GM03348 (cell line): ENCODE results near the gene CIC.
"Not testable (repeated sequence)": the region's sequence is repeated elsewhere in the genome, so short reads cannot be mapped to it uniquely, and the experiment has no call there.

ENCODE experiments used
- DNase-seq: peaks from one replicate; pipeline ENCODE4 v3.0.0; 2012; ENCODE audit warnings: low spot score

Gene CIC

DNA sequence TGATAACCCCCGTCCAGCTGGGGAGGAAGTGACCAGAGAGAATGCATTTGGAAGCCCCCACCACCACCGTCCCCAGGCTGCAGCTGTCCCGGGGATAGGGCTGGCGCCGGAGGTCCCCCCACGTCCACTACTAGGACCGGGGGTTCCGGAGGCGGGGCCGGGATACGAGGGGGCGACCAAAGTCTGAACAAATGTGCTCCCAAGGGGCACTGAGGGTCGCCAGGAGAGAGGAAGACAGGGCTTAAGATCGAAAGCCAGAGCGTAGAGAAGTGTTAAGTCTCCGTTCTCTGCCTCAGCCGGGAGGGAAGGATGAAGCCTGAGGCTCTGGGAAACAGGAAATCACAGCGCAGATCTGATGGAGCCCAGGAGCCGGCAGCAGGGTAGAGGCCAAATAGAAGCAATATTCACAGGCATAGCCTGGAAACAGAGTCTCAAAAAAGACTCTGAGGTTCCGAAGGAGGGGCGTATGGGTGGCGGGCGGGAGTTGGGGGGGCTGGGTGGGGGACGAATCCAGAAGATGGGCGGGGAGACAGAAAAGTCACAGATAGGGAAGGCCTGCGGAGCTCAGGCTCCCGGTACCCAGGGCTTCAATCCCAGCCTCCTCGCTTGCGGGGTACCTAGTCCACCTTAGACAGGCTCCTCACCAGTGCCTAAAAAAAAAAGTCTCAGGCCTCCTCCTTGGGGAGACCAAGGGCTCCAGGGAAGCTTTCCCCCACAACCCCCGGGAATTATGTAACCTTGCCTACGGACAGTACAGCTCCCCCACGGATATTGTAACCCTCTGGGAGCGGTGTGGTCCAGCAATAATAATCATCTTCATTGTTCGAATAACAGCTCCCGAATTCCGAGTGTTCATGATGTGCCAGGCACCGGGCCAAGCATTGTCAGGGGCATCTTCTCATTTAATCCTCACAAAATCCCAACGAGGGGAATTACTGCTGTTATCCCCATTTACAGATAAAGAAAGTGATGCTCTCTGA is 13.0 kb upstream of the CIC start:
- peak; percentile 32 for DNase-seq

DNA sequence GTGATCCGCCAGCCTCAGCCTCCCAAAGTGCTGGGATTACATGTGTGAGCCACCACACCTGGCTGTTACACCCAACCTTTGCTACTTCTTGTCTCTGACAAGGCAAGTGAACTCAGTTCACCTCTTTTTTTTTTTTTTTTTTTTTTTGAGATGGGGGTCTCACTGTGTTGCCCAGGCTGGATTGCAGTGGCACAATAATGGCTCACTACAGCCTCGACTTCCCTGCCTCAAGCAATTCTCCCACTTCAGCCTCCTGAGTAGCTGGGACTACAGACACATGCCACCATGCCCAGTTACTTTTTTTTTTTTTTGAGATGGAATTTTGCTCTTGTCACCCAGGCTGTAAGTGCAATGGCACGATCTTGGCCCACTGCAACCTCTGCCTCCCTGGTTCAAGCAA is 11.2 kb upstream of the CIC start:
- not testable (repeated sequence) for DNase-seq

- no peak for DNase-seq
Measured at GRCh38 chr19:42261763-42262162, 7.3 kb upstream of the CIC start.

DNA sequence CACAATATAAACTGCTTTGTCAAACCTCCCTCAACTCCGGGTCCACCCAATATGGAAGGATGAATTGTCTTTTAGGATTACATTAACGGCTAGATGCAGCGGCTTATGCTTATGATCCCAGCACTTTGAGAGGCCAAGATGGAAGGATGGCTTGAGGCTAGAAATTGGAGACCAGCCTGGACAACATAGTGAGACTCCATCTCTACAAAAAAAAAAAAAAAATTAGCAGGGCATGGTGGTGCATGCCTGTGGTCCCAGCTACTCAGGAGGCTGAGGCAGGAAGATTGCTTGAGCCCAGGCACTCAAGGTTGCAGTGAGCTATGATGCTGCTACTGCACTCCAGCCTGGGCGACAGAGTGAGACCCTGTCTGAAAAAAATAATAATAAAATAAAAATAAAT is 2.9 kb upstream of the CIC start:
- not testable (repeated sequence) for DNase-seq

DNA sequence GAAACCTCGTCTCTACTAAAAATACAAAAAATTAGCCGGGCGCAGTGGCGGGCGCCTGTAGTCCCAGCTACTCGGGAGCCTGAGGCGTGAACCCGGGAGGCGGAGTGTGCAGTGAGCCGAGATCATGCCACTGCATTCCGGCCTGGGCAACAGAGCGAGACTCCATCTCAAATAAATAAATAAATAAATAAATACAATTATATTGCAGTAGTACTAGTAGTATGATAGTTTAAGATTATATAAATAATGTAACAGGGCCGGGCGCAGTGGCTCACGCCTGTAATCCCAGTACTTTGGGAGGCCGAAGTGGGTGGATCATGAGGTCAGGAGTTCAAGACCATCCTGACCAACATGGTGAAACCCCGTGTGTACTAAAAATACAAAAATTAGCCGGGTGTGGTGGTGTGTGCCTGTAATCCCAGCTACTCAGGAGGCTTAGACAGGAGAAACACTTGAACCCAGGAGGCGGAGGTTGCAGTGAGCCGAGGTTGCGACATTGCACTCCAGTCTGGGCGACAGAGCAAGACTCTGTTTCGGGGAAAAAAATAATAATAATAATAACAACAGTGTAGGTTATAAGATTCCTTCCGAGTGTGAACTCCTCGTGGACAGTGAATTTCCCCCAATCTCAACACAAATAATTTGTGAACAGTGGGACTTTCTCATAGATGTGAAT is 2.0 kb upstream of the CIC start:
- DNase-seq: not testable (repeated sequence)

DNA sequence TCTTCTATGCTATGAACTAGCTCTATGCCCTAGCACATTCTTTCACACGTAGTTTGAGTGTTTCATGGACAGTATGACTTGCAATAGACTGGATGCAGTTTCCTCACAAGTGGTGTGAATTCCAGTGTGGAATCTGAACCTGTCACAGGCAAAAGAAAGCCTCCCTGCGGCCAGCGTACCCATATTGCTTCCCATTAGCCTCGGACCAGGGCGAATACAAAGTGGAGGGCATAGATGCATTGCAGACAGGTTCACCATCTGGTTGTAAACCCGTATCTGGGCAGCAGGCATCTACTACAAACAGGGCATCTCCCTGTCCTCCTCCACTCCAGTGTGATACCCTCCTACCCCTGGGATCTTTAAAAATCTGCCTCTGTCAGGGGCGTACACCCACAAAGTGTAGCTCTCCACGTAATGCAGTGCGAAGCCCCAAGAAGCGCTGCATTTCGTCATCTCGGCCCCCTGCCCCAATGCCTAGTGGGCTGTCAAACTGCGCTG is 1.4 kb upstream of the CIC start:
- DNase-seq: no peak

GRCh38 chr19:42268142-42268703 is 829 bp upstream of the CIC start:
- peak; percentile 95 for DNase-seq

- no peak for DNase-seq
Measured at GRCh38 chr19:42269478-42270345, 660 bp downstream of the CIC start.

GRCh38 chr19:42270346-42271044 is 1.4 kb downstream of the CIC start:
- peak; percentile 79 for DNase-seq

- no peak for DNase-seq
Measured at GRCh38 chr19:42271045-42271419, 2.0 kb downstream of the CIC start.

DNA sequence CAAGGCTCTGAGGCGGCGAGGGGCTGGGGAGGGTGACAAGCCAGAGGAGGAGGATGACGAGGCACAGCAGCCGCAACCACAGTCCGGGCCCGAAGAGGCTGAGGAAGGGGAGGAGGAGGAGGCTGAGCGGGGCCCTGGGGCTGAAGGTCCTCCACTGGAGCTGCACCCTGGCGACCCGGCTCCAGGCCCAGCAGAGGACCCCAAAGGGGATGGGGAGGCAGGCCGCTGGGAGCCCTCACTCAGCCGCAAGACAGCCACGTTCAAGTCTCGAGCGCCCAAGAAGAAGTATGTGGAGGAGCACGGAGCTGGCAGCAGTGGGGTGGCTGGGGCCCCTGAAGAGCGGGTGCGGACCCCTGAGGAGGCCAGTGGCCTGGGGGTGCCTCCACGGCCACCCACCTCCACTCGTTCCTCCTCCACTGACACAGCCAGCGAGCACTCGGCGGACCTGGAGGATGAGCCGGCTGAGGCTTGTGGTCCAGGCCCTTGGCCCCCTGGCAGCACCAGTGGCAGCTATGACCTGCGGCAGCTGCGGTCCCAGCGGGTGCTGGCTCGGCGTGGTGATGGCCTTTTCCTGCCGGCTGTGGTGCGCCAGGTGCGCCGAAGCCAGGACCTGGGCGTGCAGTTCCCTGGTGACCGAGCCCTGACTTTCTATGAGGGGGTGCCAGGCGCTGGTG is 2.9 kb downstream of the CIC start:
- DNase-seq: no peak

DNA sequence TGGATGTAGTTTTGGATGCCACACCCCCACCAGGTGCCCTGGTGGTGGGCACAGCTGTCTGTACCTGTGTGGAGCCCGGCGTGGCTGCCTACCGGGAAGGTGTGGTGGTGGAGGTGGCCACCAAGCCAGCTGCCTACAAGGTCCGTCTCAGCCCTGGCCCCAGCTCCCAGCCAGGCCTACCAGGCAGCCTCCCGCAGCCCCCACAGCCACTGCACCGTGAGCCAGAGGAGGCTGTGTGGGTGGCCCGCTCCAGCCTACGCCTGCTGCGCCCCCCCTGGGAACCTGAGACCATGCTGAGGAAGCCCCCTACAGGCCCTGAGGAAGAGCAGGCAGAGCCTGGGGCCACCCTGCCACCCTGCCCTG is 3.5 kb downstream of the CIC start:
- DNase-seq: no peak

DNA sequence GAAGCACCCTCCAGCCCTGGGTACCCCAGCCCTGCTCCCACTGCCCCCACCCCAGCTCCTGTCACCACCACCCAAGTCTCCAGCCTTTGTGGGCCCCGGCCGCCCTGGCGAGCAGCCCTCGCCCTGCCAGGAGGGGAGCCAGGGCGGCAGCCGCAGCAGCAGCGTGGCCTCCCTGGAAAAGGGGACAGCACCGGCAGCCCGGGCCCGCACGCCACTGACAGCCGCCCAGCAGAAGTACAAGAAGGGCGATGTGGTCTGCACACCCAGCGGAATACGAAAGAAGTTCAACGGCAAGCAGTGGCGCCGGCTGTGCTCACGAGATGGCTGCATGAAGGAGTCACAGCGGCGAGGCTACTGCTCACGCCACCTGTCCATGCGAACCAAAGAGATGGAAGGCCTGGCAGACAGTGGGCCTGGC is 3.9 kb downstream of the CIC start:
- no peak for DNase-seq

- DNase-seq: no peak
Measured at GRCh38 chr19:42273407-42274064, 4.5 kb downstream of the CIC start.

DNA sequence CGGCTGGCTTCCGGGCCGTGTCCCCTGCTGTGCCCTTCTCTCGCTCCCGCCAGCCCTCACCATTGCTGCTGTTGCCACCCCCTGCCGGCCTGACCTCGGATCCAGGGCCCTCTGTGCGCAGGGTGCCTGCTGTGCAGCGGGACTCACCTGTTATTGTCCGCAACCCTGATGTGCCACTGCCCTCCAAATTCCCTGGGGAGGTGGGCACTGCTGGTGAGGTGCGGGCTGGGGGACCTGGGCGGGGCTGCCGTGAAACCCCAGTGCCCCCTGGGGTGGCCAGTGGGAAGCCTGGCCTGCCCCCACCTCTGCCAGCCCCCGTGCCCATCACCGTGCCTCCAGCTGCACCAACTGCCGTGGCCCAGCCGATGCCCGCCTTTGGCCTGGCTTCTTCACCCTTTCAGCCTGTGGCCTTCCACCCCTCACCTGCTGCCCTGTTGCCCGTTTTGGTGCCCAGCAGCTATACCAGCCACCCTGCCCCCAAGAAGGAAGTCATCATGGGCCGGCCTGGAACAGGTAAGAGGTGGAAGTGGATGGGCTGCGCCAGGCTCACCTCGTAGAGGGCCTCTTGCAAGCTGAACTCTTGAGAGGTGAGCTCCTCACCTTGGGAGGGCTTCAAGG is 5.1 kb downstream of the CIC start:
- DNase-seq: no peak

GRCh38 chr19:42275103-42275502 is 6.1 kb downstream of the CIC start:
- DNase-seq: no peak

GRCh38 chr19:42275517-42275916 is 6.5 kb downstream of the CIC start:
- no peak for DNase-seq

- DNase-seq: no peak
Measured at GRCh38 chr19:42276284-42276683, 7.2 kb downstream of the CIC start.

DNA sequence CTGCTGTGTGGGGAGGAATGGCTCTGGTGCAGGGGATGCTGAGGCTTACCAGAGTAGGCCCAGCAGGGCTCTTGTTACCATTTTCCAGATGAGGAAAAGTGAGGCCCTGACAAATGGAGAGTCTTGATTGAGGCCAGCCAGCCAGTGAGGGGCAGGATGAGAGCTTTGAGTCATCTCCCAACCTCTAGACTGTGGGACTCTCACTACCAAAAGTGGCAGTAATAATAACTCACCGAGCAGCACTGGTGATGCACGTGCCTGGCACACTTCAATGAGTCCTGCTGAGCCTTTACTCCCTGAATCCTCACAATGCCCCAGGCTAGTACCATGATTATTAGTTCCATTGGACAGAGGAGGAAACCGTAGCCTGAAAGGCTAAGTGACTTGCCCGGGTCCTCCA is 7.8 kb downstream of the CIC start:
- no peak for DNase-seq
